B cell (primary cell): ENCODE measurements around the gene TSPAN31. TPM values are rescaled to one million over a fixed set of nuclear protein-coding genes. Genes with fewer than 3 reads are reported as not detected.
"Not testable (repeated sequence)": the region's sequence is repeated elsewhere in the genome, so short reads cannot be mapped to it uniquely, and the experiment has no call there.

Source experiments
- ATAC-seq: fragments of 200-7000 bp; cut with Tn5 transposase; one replicate; pipeline ENCODE4 v1.10.0; 2021; ENCODE audit warnings: low read depth, mild to moderate bottlenecking, moderate number of reproducible peaks, moderate library complexity
- CTCF ChIA-PET: fragments of 350-600 bp; sonication (Branson Sonifier 250); formaldehyde crosslinking; loops from one replicate; lab custom pipeline; 2021; ENCODE audit warnings: antibody characterized with exemption, inconsistent platforms; lab: Charles Lee
- POLR2A ChIA-PET: fragments of 350-600 bp; sonication (Branson Sonifier 250); formaldehyde crosslinking; loops from one replicate; lab custom pipeline; 2021; ENCODE audit warnings: antibody characterized with exemption; lab: Charles Lee
- DNase-seq: peaks from one replicate; pipeline ENCODE4 v3.0.0; 2013
- H2AFZ ChIP-seq: 2 replicates; pipeline ENCODE4 v1.6.1; 2012; ENCODE audit warnings: mild to moderate bottlenecking, low read depth, low read length; ENCODE audit not compliant: insufficient read depth, poor library complexity, severe bottlenecking
- H3K27ac ChIP-seq, 2 donors: 1 replicate in 1 of 2; 2 replicates in 1 of 2; pipeline ENCODE4 v1.5.1; 2012 to 2013; ENCODE audit warnings: low read length in 2 of 2, mild to moderate bottlenecking in 2 of 2, moderate library complexity in 1 of 2
- H3K27me3 ChIP-seq, 4 experiments: fragments of 200-600 bp in 1 of 4; sonication (generic) in 1 of 4; replicated peaks in 1 of 4; 1 replicate in 2 of 4; 2 replicates in 2 of 4; pipeline versions ENCODE4 v1.6.1 to v1.7.0; 2013 to 2016; ENCODE audit warnings: low read length in 3 of 4, mild to moderate bottlenecking in 2 of 4, mixed read lengths in 1 of 4, moderate library complexity in 1 of 4; ENCODE audit not compliant: insufficient read depth in 4 of 4, control insufficient read depth in 3 of 4; ENCODE audit errors: control extremely low read depth in 1 of 4
- H3K36me3 ChIP-seq, 2 experiments: replicated peaks in 1 of 2; 1 replicate in 1 of 2; 2 replicates in 1 of 2; pipeline versions ENCODE4 v1.6.1 to v1.7.1; 2013; ENCODE audit warnings: low read length in 1 of 2; ENCODE audit not compliant: insufficient read depth in 2 of 2, control insufficient read depth in 1 of 2; ENCODE audit errors: control extremely low read depth in 1 of 2, extremely low read depth in 1 of 2
- H3K4me1 ChIP-seq, 2 donors: fragments of 200-600 bp in 1 of 2; sonication (generic) in 1 of 2; 1 replicate in 1 of 2; 2 replicates in 1 of 2; pipeline versions ENCODE4 v1.5.1 to v1.6.1; 2013 to 2017; ENCODE audit warnings: low read length in 2 of 2; ENCODE audit not compliant: control insufficient read depth in 2 of 2, insufficient read depth in 2 of 2
- H3K4me2 ChIP-seq: replicated peaks from 2 replicates; pipeline ENCODE3; 2012; ENCODE audit warnings: mild to moderate bottlenecking, low read depth, low read length; ENCODE audit not compliant: poor library complexity, severe bottlenecking
- H3K4me3 ChIP-seq, 5 experiments: fragments of 200-600 bp in 1 of 5; sonication (generic) in 1 of 5; 1 replicate in 3 of 5; 2 replicates in 2 of 5; pipeline versions ENCODE4 v1.5.1 to v1.7.0; 2011 to 2016; ENCODE audit warnings: low read length in 4 of 5, mild to moderate bottlenecking in 4 of 5, low read depth in 2 of 5, control low read depth in 1 of 5, moderate library complexity in 1 of 5; ENCODE audit not compliant: insufficient read depth in 1 of 5; ENCODE audit errors: control extremely low read depth in 1 of 5, extremely low read depth in 1 of 5
- H3K79me2 ChIP-seq: fragments of 200-600 bp; sonication (generic); one replicate; pipeline ENCODE4 v1.6.0; 2016; ENCODE audit warnings: low read length; ENCODE audit not compliant: control insufficient read depth, insufficient read depth
- H3K9ac ChIP-seq: fragments of 200-600 bp; sonication (generic); 2 replicates; pipeline ENCODE4 v1.6.1; 2017; ENCODE audit warnings: mild to moderate bottlenecking, low read length, moderate library complexity
- H3K9me3 ChIP-seq, 3 donors: one replicate each; pipeline versions ENCODE4 v1.6.1 to v1.7.1; 2013; ENCODE audit warnings: low read length in 2 of 3; ENCODE audit not compliant: control insufficient read depth in 2 of 3, insufficient read depth in 1 of 3; ENCODE audit errors: control extremely low read depth in 1 of 3
- H4K20me1 ChIP-seq: 2 replicates; pipeline ENCODE4 v1.6.0; 2012; ENCODE audit warnings: mild to moderate bottlenecking, low read length; ENCODE audit not compliant: insufficient read depth, control insufficient read depth, poor library complexity, severe bottlenecking
- H3K27ac Mint-ChIP-seq: one replicate; pipeline ENCODE4 v1.8.0; 2021; ENCODE audit warnings: mixed read lengths
- H3K27me3 Mint-ChIP-seq: one replicate; pipeline ENCODE4 v1.8.0; 2021; ENCODE audit warnings: mixed read lengths
- H3K4me1 Mint-ChIP-seq: one replicate; pipeline ENCODE4 v1.8.0; 2021; ENCODE audit warnings: mixed read lengths
- H3K4me3 Mint-ChIP-seq: one replicate; pipeline ENCODE4 v1.8.0; 2021; ENCODE audit warnings: mixed read lengths
- H3K9me3 Mint-ChIP-seq: one replicate; pipeline ENCODE4 v1.8.0; 2022; ENCODE audit warnings: mixed read lengths; ENCODE audit not compliant: insufficient read depth
- EZH2 ChIP-seq: IDR thresholded peaks from 2 replicates; pipeline ENCODE4 v1.6.1; 2012; ENCODE audit warnings: borderline replicate concordance, low read depth, mild to moderate bottlenecking, moderate library complexity, low read length; ENCODE audit not compliant: insufficient read depth, poor library complexity, severe bottlenecking
- WGBS: methylation state at CpG from one replicate; pipeline ENCODE4 v1.1.5; 2013; ENCODE audit warnings: missing lambda C conversion rate; ENCODE audit not compliant: insufficient coverage; 5-methylcytosine and 5-hydroxymethylcytosine counted together
- intact Hi-C: fragments of 100-400 bp; cut with micrococcal nuclease; formaldehyde crosslinking; loops from one replicate; pipeline ENCODE4 v1.10.0; 2022
- polyA plus RNA-seq: library from polyadenylated mRNA; depleted of rRNA; stranded (reverse); fragments of >200 nt; gene quantifications from 2 replicates; pipeline ENCODE4 v1.2.3, GENCODE V29; 2012
- total RNA-seq, 2 donors: library from RNA; stranded (reverse); fragments of 120-200 nt in 1 of 2; gene quantifications; 1 replicate in 1 of 2; 2 replicates in 1 of 2; pipeline versions ENCODE4 v1.2.3 to v1.2.4, GENCODE V29; 2013 to 2022
- TF ChIP-seq, protein P1 (sequence below): fragments of 200-600 bp; IDR thresholded peaks from one replicate; pipeline ENCODE4 v1.8.0; 2022; ENCODE audit warnings: antibody characterized with exemption, mild to moderate bottlenecking

Gene TSPAN31
- total and polyA plus RNA-seq, 2 donors (not counting 1 experiment from before 2014, with no cell fraction given): 24.0 to 29.6 TPM

- Mint-ChIP-seq H3K4me1 (peaks cover 12% of the 10 kb centered on the region), H3K9me3 (no peaks in the 10 kb centered on the region), H3K4me3 (no peak overlapping the region), H3K27me3 (no peaks in the 10 kb centered on the region), H3K27ac (no peak overlapping the region)
- TF ChIP-seq, protein P1, sequence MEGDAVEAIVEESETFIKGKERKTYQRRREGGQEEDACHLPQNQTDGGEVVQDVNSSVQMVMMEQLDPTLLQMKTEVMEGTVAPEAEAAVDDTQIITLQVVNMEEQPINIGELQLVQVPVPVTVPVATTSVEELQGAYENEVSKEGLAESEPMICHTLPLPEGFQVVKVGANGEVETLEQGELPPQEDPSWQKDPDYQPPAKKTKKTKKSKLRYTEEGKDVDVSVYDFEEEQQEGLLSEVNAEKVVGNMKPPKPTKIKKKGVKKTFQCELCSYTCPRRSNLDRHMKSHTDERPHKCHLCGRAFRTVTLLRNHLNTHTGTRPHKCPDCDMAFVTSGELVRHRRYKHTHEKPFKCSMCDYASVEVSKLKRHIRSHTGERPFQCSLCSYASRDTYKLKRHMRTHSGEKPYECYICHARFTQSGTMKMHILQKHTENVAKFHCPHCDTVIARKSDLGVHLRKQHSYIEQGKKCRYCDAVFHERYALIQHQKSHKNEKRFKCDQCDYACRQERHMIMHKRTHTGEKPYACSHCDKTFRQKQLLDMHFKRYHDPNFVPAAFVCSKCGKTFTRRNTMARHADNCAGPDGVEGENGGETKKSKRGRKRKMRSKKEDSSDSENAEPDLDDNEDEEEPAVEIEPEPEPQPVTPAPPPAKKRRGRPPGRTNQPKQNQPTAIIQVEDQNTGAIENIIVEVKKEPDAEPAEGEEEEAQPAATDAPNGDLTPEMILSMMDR: no peak
- no peak for TF ChIP-seq EZH2
- ATAC-seq (no peak), DNase-seq (no peak)
- H2AFZ ChIP-seq: no peak overlapping the region
- H3K9ac ChIP-seq: no peak overlapping the region
- no peak overlapping the region for H3K4me3 ChIP-seq
- H3K36me3 ChIP-seq: peaks cover 3 to 43% of the 10 kb centered on the region in 2 experiments
- H3K9me3 ChIP-seq: no peaks in the 10 kb centered on the region
- 100% methylated on average over 2 of the region's 5 CpGs for WGBS
- H3K27ac ChIP-seq: no peak overlapping the region
- H3K79me2 ChIP-seq: peaks cover 15% of the 10 kb centered on the region
- H4K20me1 ChIP-seq: peaks cover 38% of the 10 kb centered on the region
- no peaks in the 10 kb centered on the region for H3K27me3 ChIP-seq
- no peak overlapping the region for H3K4me2 ChIP-seq
- intact Hi-C loops: no loop called here
- peaks cover 13 to 19% of the 10 kb centered on the region in 2 donors for H3K4me1 ChIP-seq
- ChIA-PET POLR2A (no interaction called here), CTCF (interaction anchor here (0.7 kb wide), 1 partner anchor 22 kb away, joined by 4 read pairs; no protein-coding TSS in a partner anchor)
Observed at GRCh38 chr12:57713209-57713608, 31.6 kb upstream of the TSPAN31 start.

DNA sequence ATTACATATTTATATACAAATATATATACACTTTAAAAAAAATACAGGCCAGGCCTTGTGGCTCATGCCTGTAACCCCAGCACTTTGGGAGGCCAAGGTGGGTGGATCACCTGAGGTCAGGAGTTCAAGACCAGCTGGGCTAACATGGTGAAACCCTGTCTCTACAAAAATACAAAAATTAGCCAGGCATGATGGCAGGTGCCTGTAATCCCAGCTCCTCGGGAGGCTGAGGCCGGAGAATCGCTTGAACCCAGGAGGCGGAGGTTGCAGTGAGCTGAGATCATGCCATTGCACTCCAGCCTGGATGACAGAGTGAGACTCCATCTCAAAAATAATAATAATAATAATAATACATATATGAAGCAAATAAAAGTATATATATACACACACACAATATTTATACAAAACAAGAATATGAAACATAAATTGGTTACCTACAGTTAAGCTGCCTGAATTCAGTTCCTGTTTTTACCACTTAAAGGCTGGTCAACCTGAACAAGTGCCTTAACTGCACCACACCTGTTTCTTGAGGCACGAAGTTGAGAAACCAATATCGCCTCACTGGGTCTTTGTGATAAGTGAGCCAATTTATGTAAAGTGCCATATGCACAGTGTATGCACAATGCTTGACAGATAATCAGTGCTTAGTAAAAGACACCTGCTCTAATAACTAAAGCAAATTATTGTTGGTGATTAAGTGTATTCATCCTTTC lies 29.6 kb upstream of the TSPAN31 start:
- H2AFZ ChIP-seq, POLR2A ChIA-PET, H3K9ac ChIP-seq, H3K9me3 Mint-ChIP-seq, H3K4me1 Mint-ChIP-seq, H3K4me3 ChIP-seq, H3K27ac ChIP-seq, H3K27me3 Mint-ChIP-seq, H3K27me3 ChIP-seq, H3K27ac Mint-ChIP-seq, H3K9me3 ChIP-seq, intact Hi-C loops: not testable (repeated sequence)
- Histone ChIP-seq H4K20me1 (peaks cover 41% of the 10 kb centered on the region), H3K79me2 (peaks cover 15% of the 10 kb centered on the region), H3K4me2 (peak overlapping the region; percentile 27), H3K36me3 (peaks cover 3 to 55% of the 10 kb centered on the region in 2 experiments), H3K4me1 (peaks cover 13 to 19% of the 10 kb centered on the region in 2 donors)
- CTCF ChIA-PET: interaction anchor here (1.2 kb wide), 1 partner anchor 132 kb away, joined by 3 read pairs; no protein-coding TSS in a partner anchor
- ATAC-seq (peak; percentile 76), DNase-seq (peak; percentile 67)
- WGBS: no CpG with 5 or more reads among the region's 6 CpGs
- peak overlapping the region; percentile 8 for H3K4me3 Mint-ChIP-seq
